ENCODE results near the gene AANAT.
"Not testable (repeated sequence)": the region's sequence is repeated elsewhere in the genome, so short reads cannot be mapped to it uniquely, and the experiment has no call there.

The AANAT gene

GRCh38 chr17:76508472-76509063 lies 41.2 kb downstream of the AANAT start:
- not testable (repeated sequence) for DNase-seq

DNA sequence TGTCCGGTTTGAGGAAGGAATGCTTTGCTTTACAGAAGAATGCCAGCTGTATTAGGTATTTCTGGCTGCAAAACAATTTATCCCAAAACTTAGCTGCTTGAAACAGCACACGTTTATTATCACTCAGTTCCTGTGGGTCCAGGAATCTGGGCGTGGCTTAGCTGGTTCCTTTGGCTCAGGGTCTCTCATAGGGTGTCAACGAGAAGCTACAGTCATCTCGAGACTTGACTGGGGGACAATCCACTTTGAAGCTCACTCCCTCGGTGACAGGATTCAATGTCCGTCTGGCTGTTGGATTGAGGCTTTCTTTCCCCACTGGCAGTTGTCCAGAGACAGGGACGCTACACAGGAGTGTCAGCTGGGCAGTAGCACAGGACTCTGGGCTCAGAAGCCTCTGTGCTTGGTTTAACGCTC lies 43.4 kb downstream of the AANAT start:
- DNase-seq: no peak

GRCh38 chr17:76511668-76512365 lies 44.4 kb downstream of the AANAT start:
- no peak for DNase-seq

DNA sequence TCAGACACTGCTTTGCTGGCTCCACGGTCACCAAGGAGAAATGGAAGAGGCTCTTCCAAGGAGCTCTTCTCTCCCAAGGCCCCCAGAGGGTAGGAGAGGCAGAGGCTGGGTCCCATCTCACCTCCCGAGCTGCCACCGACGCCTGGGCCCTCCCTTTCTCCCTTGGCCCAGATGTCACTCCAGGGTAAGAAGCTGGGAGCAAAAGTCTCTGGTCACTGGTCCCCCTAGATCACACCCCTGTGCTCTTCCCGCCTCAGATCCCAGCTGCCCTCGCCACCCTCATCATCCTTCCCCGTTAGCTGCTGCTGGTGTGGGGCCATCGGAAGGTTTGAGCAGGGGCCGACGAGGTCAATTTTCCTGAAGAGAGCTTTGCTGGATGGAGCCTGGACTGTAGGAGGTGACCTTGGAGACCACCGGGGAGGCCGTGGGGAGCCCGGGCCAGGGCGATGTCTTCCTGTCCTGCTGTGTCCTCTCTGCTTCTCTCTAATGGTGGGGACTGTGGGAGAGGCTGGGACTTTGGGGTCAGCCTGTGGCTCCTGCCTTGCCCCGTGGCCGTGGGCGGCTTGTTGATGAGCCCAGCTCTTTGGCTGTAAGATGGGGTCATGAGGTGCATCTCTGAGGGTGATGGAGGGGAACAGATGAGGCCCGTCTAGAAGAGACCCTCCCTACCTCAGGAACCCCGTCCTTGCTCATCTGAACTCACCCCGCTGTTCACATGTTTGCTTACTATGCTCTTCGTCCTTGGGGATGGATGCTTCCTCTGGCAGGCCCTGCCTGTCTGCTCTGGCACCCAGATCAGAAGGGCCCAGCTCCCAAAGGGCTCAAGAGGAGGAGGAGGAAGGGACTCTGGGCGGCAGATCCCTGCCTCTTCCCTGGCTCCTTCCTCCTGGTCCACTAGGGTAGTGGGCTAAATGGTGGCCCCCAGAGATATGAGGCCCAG lies 45.2 kb downstream of the AANAT start:
- no peak for DNase-seq

- DNase-seq: no peak
Measured at GRCh38 chr17:76513306-76513692, 45.9 kb downstream of the AANAT start.

- not testable (repeated sequence) for DNase-seq
Measured at GRCh38 chr17:76514355-76514754, 47.0 kb downstream of the AANAT start.

GRCh38 chr17:76515274-76515949 lies 48.0 kb downstream of the AANAT start:
- no peak for DNase-seq

GRCh38 chr17:76517638-76518038 lies 50.2 kb downstream of the AANAT start:
- DNase-seq: no peak

- DNase-seq: no peak
Measured at GRCh38 chr17:76519048-76519966, 51.9 kb downstream of the AANAT start.

All from SW 1271 (cell line).